RWPE1 (cell line): ENCODE results near the gene GPATCH3.

Experiments used
- CTCF ChIA-PET: fragments of 350-600 bp; sonication (Branson Sonifier 250); formaldehyde crosslinking; extraction: SDS; loops from one replicate; lab custom pipeline; 2021; lab: Yijun Ruan, JAX
- POLR2A ChIA-PET: fragments of 400-600 bp; formaldehyde crosslinking; extraction: SDS; loops from one replicate; lab custom pipeline; 2020; ENCODE audit warnings: antibody characterized with exemption; ENCODE audit not compliant: low non-redundant PET; lab: Yijun Ruan, JAX
- DNase-seq: peaks from one replicate; pipeline ENCODE4 v3.0.0; 2012; ENCODE audit warnings: low spot score
- H3K27ac ChIP-seq: fragments of 450-650 bp; 2 replicates; pipeline ENCODE4 v1.5.1; 2017
- TF ChIP-seq, protein P1 (sequence below): fragments of 450-650 bp; conservative IDR thresholded peaks from 2 replicates; pipeline ENCODE4 v1.5.1; 2017; ENCODE audit warnings: low read depth, mild to moderate bottlenecking

GPATCH3 gene

DNA sequence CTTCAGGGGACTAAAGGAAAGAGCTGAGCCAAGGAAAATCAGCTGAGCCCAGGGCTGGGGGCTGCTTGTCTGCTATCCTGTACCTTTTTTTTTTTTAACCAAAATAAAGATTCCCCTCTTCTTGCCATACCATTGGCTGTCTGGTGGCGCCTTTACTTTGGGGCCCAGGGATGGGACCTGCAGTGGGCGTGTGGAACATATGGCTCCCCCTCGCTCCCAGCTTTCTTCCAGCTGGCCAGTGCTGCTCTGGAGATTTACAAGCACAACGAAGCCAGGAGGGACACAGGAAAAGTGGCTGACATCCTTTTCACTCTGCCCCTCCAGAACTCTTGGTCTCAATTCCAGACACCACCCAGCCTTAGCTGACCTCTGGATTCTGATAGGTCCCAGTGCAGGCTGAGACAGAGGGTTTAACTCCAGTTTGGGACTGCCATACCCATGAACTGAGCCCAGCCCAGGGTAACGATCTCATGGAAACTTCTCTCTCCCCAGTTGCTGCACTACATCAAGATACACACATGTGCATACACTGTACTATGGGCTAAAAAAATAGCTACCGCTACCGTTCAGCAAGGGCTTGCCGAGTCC is 42.7 kb downstream of the GPATCH3 start:
- CTCF ChIA-PET: interaction anchor here (0.6 to 1.3 kb wide), 7 partner anchors 8 to 427 kb away, joined by 3 to 7 read pairs (median 5); no protein-coding TSS in a partner anchor
- no peak for DNase-seq
- peak overlapping the region; percentile 100 for H3K27ac ChIP-seq
- TF ChIP-seq, protein P1, sequence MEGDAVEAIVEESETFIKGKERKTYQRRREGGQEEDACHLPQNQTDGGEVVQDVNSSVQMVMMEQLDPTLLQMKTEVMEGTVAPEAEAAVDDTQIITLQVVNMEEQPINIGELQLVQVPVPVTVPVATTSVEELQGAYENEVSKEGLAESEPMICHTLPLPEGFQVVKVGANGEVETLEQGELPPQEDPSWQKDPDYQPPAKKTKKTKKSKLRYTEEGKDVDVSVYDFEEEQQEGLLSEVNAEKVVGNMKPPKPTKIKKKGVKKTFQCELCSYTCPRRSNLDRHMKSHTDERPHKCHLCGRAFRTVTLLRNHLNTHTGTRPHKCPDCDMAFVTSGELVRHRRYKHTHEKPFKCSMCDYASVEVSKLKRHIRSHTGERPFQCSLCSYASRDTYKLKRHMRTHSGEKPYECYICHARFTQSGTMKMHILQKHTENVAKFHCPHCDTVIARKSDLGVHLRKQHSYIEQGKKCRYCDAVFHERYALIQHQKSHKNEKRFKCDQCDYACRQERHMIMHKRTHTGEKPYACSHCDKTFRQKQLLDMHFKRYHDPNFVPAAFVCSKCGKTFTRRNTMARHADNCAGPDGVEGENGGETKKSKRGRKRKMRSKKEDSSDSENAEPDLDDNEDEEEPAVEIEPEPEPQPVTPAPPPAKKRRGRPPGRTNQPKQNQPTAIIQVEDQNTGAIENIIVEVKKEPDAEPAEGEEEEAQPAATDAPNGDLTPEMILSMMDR: no peak
- POLR2A ChIA-PET: interaction anchor here (0.6 kb wide), 2 partner anchors 10 to 153 kb away, joined by 5 read pairs; no protein-coding TSS in a partner anchor

DNA sequence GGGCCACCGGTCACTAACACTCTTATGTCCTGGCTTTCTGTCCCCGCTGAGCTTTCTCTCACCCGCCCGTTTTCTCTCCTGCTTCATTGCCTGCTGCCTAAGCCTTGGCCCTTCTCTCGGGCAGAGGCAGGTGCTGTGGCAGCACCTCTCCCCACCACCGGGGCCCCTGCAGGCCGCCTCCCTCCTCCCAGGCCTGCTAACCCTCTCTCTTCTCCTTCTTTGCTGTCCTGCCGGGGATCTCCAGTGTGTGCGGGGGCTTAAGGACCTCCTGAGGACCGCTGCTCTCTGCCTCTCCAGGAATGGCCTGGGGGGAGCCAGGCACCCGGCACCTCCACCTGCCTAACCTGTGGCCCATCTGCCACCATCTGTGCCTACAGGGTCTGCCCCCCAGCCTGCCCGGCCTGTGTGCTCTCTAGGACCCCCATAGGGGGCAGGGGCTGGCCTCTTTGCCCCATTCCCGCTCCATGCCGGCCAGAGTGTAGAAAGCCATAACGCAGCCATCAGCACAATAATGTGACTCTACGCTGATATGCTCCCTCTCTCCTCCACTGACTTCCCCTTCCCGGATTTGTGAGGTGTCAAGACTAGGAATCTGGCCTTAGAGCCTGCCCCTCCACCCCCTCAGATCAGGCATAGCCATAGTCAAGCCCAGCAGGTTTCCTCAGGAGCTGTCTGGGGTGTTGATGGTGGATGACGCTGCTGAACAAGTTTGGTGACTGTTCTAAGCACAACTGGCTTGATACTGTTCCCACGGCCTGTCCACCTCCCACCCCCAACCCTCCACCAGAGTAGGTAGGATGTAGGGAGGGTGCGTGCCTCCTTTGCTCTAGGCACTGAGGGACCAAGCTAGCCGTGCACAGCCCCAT is 43.4 kb downstream of the GPATCH3 start:
- DNase-seq: no peak
- ChIA-PET CTCF (interaction anchor here (0.6 to 1.0 kb wide), 5 partner anchors 17 to 426 kb away, joined by 3 to 7 read pairs (median 3); no protein-coding TSS in a partner anchor), POLR2A (interaction anchor here (0.6 to 2.5 kb wide), 3 partner anchors 8 to 152 kb away, joined by 5 to 10 read pairs (median 5); no protein-coding TSS in a partner anchor)
- TF ChIP-seq, protein P1: no peak
- H3K27ac ChIP-seq: peak overlapping the region; percentile 100

DNA sequence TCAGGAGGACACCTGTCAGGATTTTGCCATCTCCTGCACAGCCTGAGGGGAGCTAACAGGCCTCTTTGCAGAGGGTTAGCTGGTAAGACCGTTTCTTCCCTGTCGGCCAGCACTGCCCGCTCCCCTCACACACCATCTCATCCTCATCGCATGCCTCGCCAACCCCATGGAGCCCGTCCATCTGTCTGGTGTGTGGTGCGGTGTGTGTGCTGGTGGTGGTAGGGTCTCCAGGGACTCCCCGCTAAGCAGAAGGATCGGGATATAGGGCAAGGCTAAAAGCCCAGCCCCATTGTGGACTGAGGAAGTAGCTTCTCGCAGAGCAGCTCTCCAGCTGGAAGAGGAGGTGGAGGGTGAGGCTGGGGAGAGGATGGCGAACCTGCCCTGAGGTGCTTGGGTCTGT is 44.1 kb downstream of the GPATCH3 start:
- ChIA-PET CTCF (interaction anchor here (0.6 kb wide), 2 partner anchors 53 to 62 kb away, joined by 3 read pairs; no protein-coding TSS in a partner anchor), POLR2A (interaction anchor here (2.5 kb wide), 1 partner anchor 9 kb away, joined by 10 read pairs; no protein-coding TSS in a partner anchor)

DNA sequence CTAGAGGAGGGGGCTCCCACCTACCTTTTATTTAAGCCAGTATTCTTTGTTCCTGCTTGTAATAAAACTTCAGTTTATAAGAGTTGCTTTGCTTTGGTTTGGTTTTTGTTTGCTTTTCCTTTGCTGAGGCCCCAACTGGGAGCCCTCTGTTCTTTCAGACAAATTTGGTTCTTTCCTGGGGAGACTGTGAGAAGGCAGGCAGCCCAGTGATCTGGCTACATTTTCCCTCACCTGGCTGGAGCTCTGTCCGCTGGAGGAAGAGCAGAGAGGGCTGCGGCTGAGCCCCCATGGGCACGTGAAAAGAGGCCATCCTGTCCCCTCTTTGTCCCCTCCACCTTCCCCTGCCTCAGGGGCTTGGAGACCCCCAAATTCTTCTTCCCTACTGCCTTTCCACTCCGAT is 44.6 kb downstream of the GPATCH3 start:
- CTCF ChIA-PET: interaction anchor here (0.6 kb wide), 2 partner anchors 53 to 63 kb away, joined by 3 read pairs; no protein-coding TSS in a partner anchor
- TF ChIP-seq, protein P1: no peak
- DNase-seq: no peak
- POLR2A ChIA-PET: interaction anchor here (2.5 kb wide), 1 partner anchor 9 kb away, joined by 10 read pairs; no protein-coding TSS in a partner anchor
- H3K27ac ChIP-seq: peak overlapping the region; percentile 100

More for the DNA sequence above, 44.1 kb downstream of the GPATCH3 start:
- no peak for DNase-seq
- TF ChIP-seq, protein P1: no peak
- H3K27ac ChIP-seq: peak overlapping the region; percentile 100

DNA sequence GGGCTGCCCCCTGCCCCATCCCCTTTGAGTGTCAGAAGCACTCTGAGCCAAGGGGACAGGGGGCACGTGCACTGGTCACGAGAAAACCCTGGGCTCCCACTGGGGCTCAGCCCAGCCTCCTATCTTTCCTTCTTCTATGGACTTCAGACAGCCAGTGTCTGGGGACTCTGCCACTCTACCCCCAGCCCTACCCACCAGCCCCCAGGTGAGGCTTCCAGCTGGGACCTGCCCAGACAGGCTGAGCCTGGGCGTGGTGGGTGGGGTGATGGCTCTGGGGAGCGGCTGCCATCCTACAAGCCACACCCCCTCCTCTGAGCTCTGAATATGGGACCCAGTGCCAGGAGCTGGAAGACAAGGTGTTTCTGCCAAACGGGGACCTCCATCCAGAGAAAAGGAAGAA is 45.4 kb downstream of the GPATCH3 start:
- TF ChIP-seq, protein P1: no peak
- ChIA-PET POLR2A (interaction anchor here (2.5 kb wide), 1 partner anchor 10 kb away, joined by 10 read pairs; no protein-coding TSS in a partner anchor), CTCF (no interaction called here)
- DNase-seq: peak; percentile 80
- peak overlapping the region; percentile 100 for H3K27ac ChIP-seq

DNA sequence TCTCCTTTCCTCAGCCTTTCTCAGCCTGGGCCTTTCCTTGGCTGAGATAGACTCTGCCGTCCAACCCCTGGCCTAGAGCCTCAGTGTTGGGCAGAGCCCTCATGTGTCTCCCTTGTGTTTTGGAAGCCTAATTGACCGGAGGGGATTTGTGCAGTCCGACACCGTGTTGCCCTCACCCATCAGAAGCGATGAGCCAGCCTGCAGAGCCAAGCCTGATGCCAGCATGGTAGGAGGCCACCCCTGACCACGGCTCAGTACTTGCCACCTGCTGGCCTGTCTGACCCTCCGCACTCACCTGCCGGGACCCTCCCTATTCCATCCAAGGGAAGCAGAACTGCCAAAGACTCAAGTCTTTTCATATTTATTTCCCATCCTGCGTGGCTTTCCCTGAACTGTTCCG is 46.7 kb downstream of the GPATCH3 start:
- ChIA-PET CTCF (interaction anchor here (0.6 to 0.9 kb wide), 4 partner anchors 14 to 1495 kb away, joined by 3 to 5 read pairs (median 3); no protein-coding TSS in a partner anchor), POLR2A (interaction anchor here (0.6 to 0.9 kb wide), 2 partner anchors 11 to 16 kb away, joined by 3 read pairs; no protein-coding TSS in a partner anchor)
- peak overlapping the region; percentile 100 for H3K27ac ChIP-seq
- no peak for DNase-seq
- TF ChIP-seq, protein P1: no peak
